HepG2 (cell line): ENCODE data around the gene MDH2. TPM values are rescaled to one million over a fixed set of nuclear protein-coding genes. Genes with fewer than 3 reads are reported as not detected.

Experiments
- CHD2 ChIP-seq: IDR thresholded peaks from 2 replicates; pipeline ENCODE4 v1.6.1; 2011; ENCODE audit warnings: low read depth, low read length, improper control_type of control experiment
- FUBP1 ChIP-seq: sonication (generic); formaldehyde crosslinking; IDR thresholded peaks from 2 replicates; pipeline ENCODE4 v1.5.1; 2020; ENCODE audit warnings: missing genetic modification reagents, mild to moderate bottlenecking, borderline replicate concordance
- HHEX ChIP-seq: IDR thresholded peaks from 2 replicates; pipeline ENCODE4 v1.6.1; 2016; ENCODE audit warnings: control low read depth
- MNT ChIP-seq: fragments of 450-650 bp; IDR thresholded peaks from 2 replicates; pipeline ENCODE4 v1.6.1; 2016
- RARA ChIP-seq: IDR thresholded peaks from 2 replicates; pipeline ENCODE4 v1.6.1; 2016; ENCODE audit warnings: missing genetic modification reagents, missing compliant biosample characterization
- RELA ChIP-seq: sonication (generic); formaldehyde crosslinking; IDR thresholded peaks from 2 replicates; pipeline ENCODE4 v1.4.0; 2020; ENCODE audit warnings: missing genetic modification reagents
- SKIL ChIP-seq: sonication (generic); formaldehyde crosslinking; IDR thresholded peaks from 2 replicates; pipeline ENCODE4 v1.8.0; 2022; ENCODE audit warnings: missing genetic modification reagents, mild to moderate bottlenecking, moderate library complexity, borderline replicate concordance
- SP5 ChIP-seq: IDR thresholded peaks from 2 replicates; pipeline ENCODE4 v1.6.1; 2016; ENCODE audit warnings: low read depth, borderline replicate concordance
- SRSF4 ChIP-seq: fragments of 200-400 bp; formaldehyde crosslinking; IDR thresholded peaks from one replicate; pipeline ENCODE4 v1.6.1; 2018; ENCODE audit warnings: mild to moderate bottlenecking, low read depth, low read length, moderate library complexity; ENCODE audit not compliant: poor library complexity, severe bottlenecking
- ZBTB2 ChIP-seq: sonication (generic); formaldehyde crosslinking; IDR thresholded peaks from 2 replicates; pipeline ENCODE4 v1.8.0; 2022; ENCODE audit warnings: low read depth, missing genetic modification reagents
- ZBTB21 ChIP-seq: sonication (generic); formaldehyde crosslinking; IDR thresholded peaks from 2 replicates; pipeline ENCODE4 v1.4.0; 2020; ENCODE audit warnings: missing genetic modification reagents
- ZNF282 ChIP-seq: fragments of 450-650 bp; IDR thresholded peaks from 2 replicates; pipeline ENCODE4 v1.6.1; 2018; ENCODE audit not compliant: partially characterized antibody
- ZNF44 ChIP-seq: sonication (generic); formaldehyde crosslinking; IDR thresholded peaks from 2 replicates; pipeline ENCODE4 v1.5.1; 2020; ENCODE audit warnings: mild to moderate bottlenecking, missing genetic modification reagents
- ZNF564 ChIP-seq: sonication (generic); formaldehyde crosslinking; IDR thresholded peaks from 2 replicates; pipeline ENCODE4 v1.8.1; 2023; ENCODE audit warnings: mild to moderate bottlenecking, missing genetic modification reagents
- ZNF674 ChIP-seq: sonication (generic); formaldehyde crosslinking; IDR thresholded peaks from 2 replicates; pipeline ENCODE4 v1.5.0; 2020; ENCODE audit warnings: low read depth, mild to moderate bottlenecking, missing genetic modification reagents
- ZNF691 ChIP-seq: sonication (generic); formaldehyde crosslinking; IDR thresholded peaks from 2 replicates; pipeline ENCODE4 v1.4.0; 2020; ENCODE audit warnings: missing genetic modification reagents, low read depth, mild to moderate bottlenecking, borderline replicate concordance
- polyA plus RNA-seq, 8 experiments: library from polyadenylated mRNA; depleted of rRNA in 3 of 8; stranded (reverse) in 7 of 8; unstranded in 1 of 8; fragments of >200 nt; fragmentation: Illumina TruSeq in 4 of 8; extraction: Trizol in 4 of 8; gene quantifications; 2 replicates each; pipeline versions ENCODE4 v1.2.1 to v1.2.3, GENCODE V29; 2011 to 2016; ENCODE audit warnings: low read depth in 4 of 8, missing spikeins in 1 of 8, mixed read lengths in 1 of 8; ENCODE audit not compliant: insufficient read depth in 1 of 8
- total RNA-seq, 5 experiments: library from RNA; depleted of rRNA; stranded (reverse); fragments of >200 nt; fragmentation: Illumina TruSeq; extraction: Trizol; gene quantifications; 2 replicates each; pipeline ENCODE4 v1.2.3, GENCODE V29; 2016; ENCODE audit warnings: low read depth in 1 of 5
- TF ChIP-seq, protein P1 (sequence below): sonication (generic); formaldehyde crosslinking; IDR thresholded peaks from 2 replicates; pipeline ENCODE4 v1.5.0; 2020; ENCODE audit warnings: missing genetic modification reagents
- TF ChIP-seq, protein P2 (sequence below): sonication (generic); formaldehyde crosslinking; conservative IDR thresholded peaks from 2 replicates; pipeline ENCODE4 v1.4.0; 2020; ENCODE audit warnings: missing genetic modification reagents

Gene MDH2
- total and polyA plus RNA-seq, 2 of the 13 experiments (the other 11 are each of a cell fraction or from before 2014, with no cell fraction given) = 81.4 to 90.3 TPM

DNA sequence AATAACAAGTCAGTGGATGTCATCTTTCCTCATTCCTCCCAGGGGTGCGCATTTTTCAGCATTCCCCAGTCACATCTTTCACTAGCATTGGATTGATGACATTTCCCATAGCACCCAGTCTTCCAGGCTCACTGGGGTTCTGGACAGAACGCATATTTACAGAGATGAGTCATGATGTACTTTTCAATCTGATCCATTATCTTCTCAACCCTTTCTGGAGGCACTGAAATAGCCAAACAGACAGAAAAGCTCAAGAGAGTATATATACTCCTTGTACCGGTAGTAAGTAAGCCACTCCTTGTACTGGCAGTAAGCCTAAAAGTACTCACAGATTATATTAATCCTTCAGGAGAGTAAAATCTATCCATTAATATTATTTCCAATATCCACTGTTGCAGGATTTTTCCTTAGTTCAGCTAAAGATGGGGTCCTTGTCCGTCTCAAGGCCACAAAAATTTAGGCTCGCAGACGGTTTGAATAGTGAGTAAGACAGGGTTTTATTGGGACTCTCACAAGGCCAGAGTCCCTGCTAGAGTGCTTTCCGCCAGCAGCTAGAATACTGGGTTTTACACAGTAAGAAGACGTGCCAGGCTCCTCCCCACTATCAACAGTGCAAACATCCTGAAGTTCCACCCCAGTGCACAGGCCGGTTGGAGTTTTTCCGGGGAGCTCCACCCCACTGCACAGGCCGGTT is 60.8 kb downstream of the MDH2 start (continued):
- TF ChIP-seq ZNF564 (CRISPR knock-in tag) (peak; percentile 50; the same call in 1 of the 2 replicates), CHD2 (no peak), ZBTB21 (CRISPR knock-in tag) (peak; percentile 5; the same call in 1 of the 2 replicates), ZNF691 (CRISPR knock-in tag) (no peak), SKIL (CRISPR knock-in tag) (no peak), ZNF674 (no peak), SRSF4 (no peak), RELA (CRISPR knock-in tag) (no peak), MNT (no peak), RARA (peak; percentile 30; the same call in 1 of the 2 replicates), ZBTB2 (CRISPR knock-in tag) (no peak), SP5 (CRISPR knock-in tag) (peak; percentile 91), FUBP1 (no peak), HHEX (CRISPR knock-in tag) (no peak), ZNF282 (no peak), ZNF44 (CRISPR knock-in tag) (no peak)
- TF ChIP-seq, protein P1, sequence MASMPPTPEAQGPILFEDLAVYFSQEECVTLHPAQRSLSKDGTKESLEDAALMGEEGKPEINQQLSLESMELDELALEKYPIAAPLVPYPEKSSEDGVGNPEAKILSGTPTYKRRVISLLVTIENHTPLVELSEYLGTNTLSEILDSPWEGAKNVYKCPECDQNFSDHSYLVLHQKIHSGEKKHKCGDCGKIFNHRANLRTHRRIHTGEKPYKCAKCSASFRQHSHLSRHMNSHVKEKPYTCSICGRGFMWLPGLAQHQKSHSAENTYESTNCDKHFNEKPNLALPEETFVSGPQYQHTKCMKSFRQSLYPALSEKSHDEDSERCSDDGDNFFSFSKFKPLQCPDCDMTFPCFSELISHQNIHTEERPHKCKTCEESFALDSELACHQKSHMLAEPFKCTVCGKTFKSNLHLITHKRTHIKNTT = no peak
- TF ChIP-seq, protein P2, sequence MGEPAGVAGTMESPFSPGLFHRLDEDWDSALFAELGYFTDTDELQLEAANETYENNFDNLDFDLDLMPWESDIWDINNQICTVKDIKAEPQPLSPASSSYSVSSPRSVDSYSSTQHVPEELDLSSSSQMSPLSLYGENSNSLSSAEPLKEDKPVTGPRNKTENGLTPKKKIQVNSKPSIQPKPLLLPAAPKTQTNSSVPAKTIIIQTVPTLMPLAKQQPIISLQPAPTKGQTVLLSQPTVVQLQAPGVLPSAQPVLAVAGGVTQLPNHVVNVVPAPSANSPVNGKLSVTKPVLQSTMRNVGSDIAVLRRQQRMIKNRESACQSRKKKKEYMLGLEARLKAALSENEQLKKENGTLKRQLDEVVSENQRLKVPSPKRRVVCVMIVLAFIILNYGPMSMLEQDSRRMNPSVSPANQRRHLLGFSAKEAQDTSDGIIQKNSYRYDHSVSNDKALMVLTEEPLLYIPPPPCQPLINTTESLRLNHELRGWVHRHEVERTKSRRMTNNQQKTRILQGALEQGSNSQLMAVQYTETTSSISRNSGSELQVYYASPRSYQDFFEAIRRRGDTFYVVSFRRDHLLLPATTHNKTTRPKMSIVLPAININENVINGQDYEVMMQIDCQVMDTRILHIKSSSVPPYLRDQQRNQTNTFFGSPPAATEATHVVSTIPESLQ = no peak
